HCT116 (cell line): ENCODE measurements around the gene SEC16B. TPM values are rescaled to one million over a fixed set of nuclear protein-coding genes. Genes with fewer than 3 reads are reported as not detected.

Experiments used
- ATAC-seq: fragments of 200-7000 bp; cut with Tn5 transposase; 2 replicates; pipeline ENCODE4 v1.9.1; 2020; ENCODE audit warnings: mild to moderate bottlenecking, moderate library complexity
- BruUV-seq: library from RNA; stranded (reverse); fragments of 400-500 nt; replicated peaks from 2 replicates; lab custom pipeline; 2021; lab: Mats Ljungman, UMichigan
- CTCF ChIA-PET: fragments of 300-600 bp; sonication (Branson Sonifier 250); formaldehyde crosslinking; loops from one replicate; lab custom pipeline; 2021; ENCODE audit warnings: antibody characterized with exemption; lab: Charles Lee
- POLR2A ChIA-PET: fragments of 300-600, 350-600 bp; sonication (Branson Sonifier 250); formaldehyde crosslinking; loops from one replicate; lab custom pipeline; 2021; ENCODE audit warnings: antibody characterized with exemption; lab: Charles Lee
- RAD21 ChIA-PET, 2 experiments: fragments of 300-600 bp; sonication (Branson Sonifier 250); formaldehyde crosslinking; loops; one replicate each; lab custom pipeline; 2023; ENCODE audit warnings: low total read pairs in 2 of 2; ENCODE audit not compliant: uncharacterized antibody in 2 of 2, unreplicated experiment in 2 of 2, low non-redundant PET in 1 of 2; lab: Charles Lee
- DNase-seq: peaks from one replicate; pipeline ENCODE4 v3.0.0-alpha.2; 2010; ENCODE audit warnings: low read depth, low spot score
- H2AFZ ChIP-seq: fragments of 200-600 bp; shearing (Covaris generic), sonication (generic); 2 replicates; pipeline ENCODE4 v1.6.1; 2017; ENCODE audit warnings: low read depth, mixed run types, mixed read lengths, antibody characterized with exemption, low read length; ENCODE audit not compliant: poor library complexity, severe bottlenecking
- H3K27ac ChIP-seq: 2 replicates; pipeline ENCODE4 v1.5.1; 2012; ENCODE audit warnings: low read depth, low read length
- H3K27me3 ChIP-seq: fragments of 200-600 bp; sonication (generic); 2 replicates; pipeline ENCODE4 v1.6.1; 2016; ENCODE audit warnings: mixed run types, low read length, mixed read lengths; ENCODE audit not compliant: insufficient read depth
- H3K36me3 ChIP-seq, 2 experiments: fragments of 200-500 bp in 1 of 2; fragments of 200-600 bp in 1 of 2; sonication (Bioruptor generic) in 1 of 2; sonication (generic) in 1 of 2; 2 replicates each; pipeline versions ENCODE4 v1.5.1 to v1.6.1; 2014 to 2016; ENCODE audit warnings: low read length in 2 of 2, inconsistent platforms in 1 of 2, mixed read lengths in 1 of 2, mixed run types in 1 of 2; ENCODE audit not compliant: insufficient read depth in 2 of 2, control insufficient read depth in 1 of 2
- H3K4me1 ChIP-seq, 2 experiments: fragments of 200-600 bp in 1 of 2; sonication (generic) in 1 of 2; 2 replicates each; pipeline versions ENCODE4 v1.5.1 to v1.6.1; 2012 to 2017; ENCODE audit warnings: low read length in 2 of 2, inconsistent platforms in 1 of 2, mild to moderate bottlenecking in 1 of 2, mixed read lengths in 1 of 2, mixed run types in 1 of 2, moderate library complexity in 1 of 2; ENCODE audit not compliant: insufficient read depth in 2 of 2, control insufficient read depth in 1 of 2
- H3K4me2 ChIP-seq: fragments of 200-600 bp; sonication (generic); 2 replicates; pipeline ENCODE4 v1.6.1; 2017; ENCODE audit warnings: mixed run types, low read length, mixed read lengths
- H3K4me3 ChIP-seq, 2 experiments: fragments of 200-600 bp in 1 of 2; sonication (generic) in 1 of 2; replicated peaks in 1 of 2; 2 replicates each; pipeline ENCODE4 v1.5.1; 2011 to 2016; ENCODE audit warnings: low read length in 2 of 2, control low read depth in 1 of 2, low read depth in 1 of 2, mild to moderate bottlenecking in 1 of 2, mixed read lengths in 1 of 2, mixed run types in 1 of 2
- H3K79me2 ChIP-seq: fragments of 200-600 bp; sonication (generic); 2 replicates; pipeline ENCODE4 v1.6.1; 2017; ENCODE audit warnings: mild to moderate bottlenecking, mixed run types, low read length, moderate library complexity, mixed read lengths; ENCODE audit not compliant: insufficient read depth
- H3K9ac ChIP-seq: fragments of 200-600 bp; sonication (generic); 2 replicates; pipeline ENCODE4 v1.6.1; 2016; ENCODE audit warnings: low read length, mixed read lengths
- H3K9me2 ChIP-seq: fragments of 200-600 bp; sonication (generic), shearing (Covaris generic); 2 replicates; pipeline ENCODE4 v1.6.1; 2017; ENCODE audit warnings: mixed run types, mild to moderate bottlenecking, moderate library complexity; ENCODE audit not compliant: insufficient read depth
- H3K9me3 ChIP-seq, 2 experiments: fragments of 200-500 bp in 1 of 2; fragments of 200-600 bp in 1 of 2; sonication (Bioruptor generic) in 1 of 2; sonication (generic) in 1 of 2; 2 replicates each; pipeline ENCODE4 v1.6.1; 2014 to 2017; ENCODE audit warnings: low read length in 2 of 2, mixed read lengths in 2 of 2, inconsistent platforms in 1 of 2, low read depth in 1 of 2, mild to moderate bottlenecking in 1 of 2, mixed run types in 1 of 2, moderate library complexity in 1 of 2; ENCODE audit not compliant: control insufficient read depth in 1 of 2, insufficient read depth in 1 of 2
- H4K20me1 ChIP-seq: fragments of 200-600 bp; sonication (generic), shearing (Covaris generic); 2 replicates; pipeline ENCODE4 v1.6.1; 2017; ENCODE audit warnings: mixed run types, mild to moderate bottlenecking, moderate library complexity; ENCODE audit not compliant: insufficient read depth
- CBX3 ChIP-seq: IDR thresholded peaks from 2 replicates; pipeline ENCODE4 v1.6.1; 2012; ENCODE audit warnings: low read depth
- CEBPB ChIP-seq: IDR thresholded peaks from 2 replicates; pipeline ENCODE4 v1.6.1; 2012; ENCODE audit warnings: low read depth
- CTCF ChIP-seq, 3 experiments: fragments of 200-600 bp in 1 of 3; sonication (generic) in 1 of 3; IDR thresholded peaks in 2 of 3; conservative IDR thresholded peaks in 1 of 3; 2 replicates each; pipeline ENCODE4 v1.5.1; 2012 to 2017; ENCODE audit warnings: low read depth in 2 of 3, low read length in 2 of 3, antibody characterized with exemption in 1 of 3, borderline replicate concordance in 1 of 3, control low read depth in 1 of 3, mild to moderate bottlenecking in 1 of 3, mixed read lengths in 1 of 3, mixed run types in 1 of 3, moderate library complexity in 1 of 3; ENCODE audit not compliant: insufficient read depth in 1 of 3
- EZH2phosphoT487 ChIP-seq: fragments of 200-600 bp; IDR thresholded peaks from 2 replicates; pipeline ENCODE4 v1.6.1; 2018; ENCODE audit warnings: antibody characterized with exemption, borderline replicate concordance
- JUND ChIP-seq: IDR thresholded peaks from 2 replicates; pipeline ENCODE4 v1.6.1; 2012
- MAX ChIP-seq: IDR thresholded peaks from 2 replicates; pipeline ENCODE4 v1.6.1; 2012
- POLR2A ChIP-seq: IDR thresholded peaks from 2 replicates; pipeline ENCODE4 v1.7.0; 2011; ENCODE audit warnings: borderline replicate concordance; ENCODE audit not compliant: insufficient read depth, insufficient read length; ENCODE audit errors: extremely low read depth
- SIN3A ChIP-seq: IDR thresholded peaks from 2 replicates; pipeline ENCODE4 v1.6.1; 2012; ENCODE audit warnings: low read depth
- TCF7L2 ChIP-seq: IDR thresholded peaks from 2 replicates; pipeline ENCODE4 v1.7.0; 2011; ENCODE audit warnings: borderline replicate concordance, inconsistent platforms; ENCODE audit not compliant: insufficient read depth, insufficient read length; ENCODE audit errors: extremely low read depth
- YY1 ChIP-seq: IDR thresholded peaks from 2 replicates; pipeline ENCODE4 v1.6.1; 2011; ENCODE audit warnings: low read length, low read depth, moderate library complexity, mild to moderate bottlenecking; ENCODE audit not compliant: insufficient replicate concordance; ENCODE audit errors: extremely low read depth
- intact Hi-C: fragments of 100-400 bp; cut with micrococcal nuclease; formaldehyde crosslinking; loops from 2 replicates; pipeline ENCODE4 v1.10.0; 2022
- total RNA-seq: library from RNA; stranded (reverse); gene quantifications from one replicate; pipeline ENCODE4 v1.2.1, GENCODE V29; 2021; ENCODE audit not compliant: unreplicated experiment
- TF ChIP-seq, protein P1 (sequence below): IDR thresholded peaks from 2 replicates; pipeline ENCODE4 v1.6.1; 2011; ENCODE audit warnings: mild to moderate bottlenecking, low read length, moderate library complexity; ENCODE audit not compliant: insufficient replicate concordance; ENCODE audit errors: extremely low read depth
- TF ChIP-seq, protein P2 (sequence below): IDR thresholded peaks from 2 replicates; pipeline ENCODE4 v1.6.1; 2012; ENCODE audit warnings: low read depth

The SEC16B gene
- total RNA-seq, 1 experiment from 2014 or later, result 1.2 TPM

- TF ChIP-seq YY1 (no peak), EZH2phosphoT487 (no peak), CTCF (IDR thresholded peaks at IDR 0.05 in 2 of 3, conservative IDR thresholded peaks at IDR 0.05 in 1 of 3; ENCODE audit: borderline replicate concordance in 1 of 3, insufficient read depth in 1 of 3, low read depth in 2 of 3, low read length in 2 of 3) (no peak), CBX3 (no peak), TCF7L2 (no peak), CEBPB (no peak), JUND (no peak), SIN3A (no peak), MAX (no peak), POLR2A (no peak)
- TF ChIP-seq, protein P1, sequence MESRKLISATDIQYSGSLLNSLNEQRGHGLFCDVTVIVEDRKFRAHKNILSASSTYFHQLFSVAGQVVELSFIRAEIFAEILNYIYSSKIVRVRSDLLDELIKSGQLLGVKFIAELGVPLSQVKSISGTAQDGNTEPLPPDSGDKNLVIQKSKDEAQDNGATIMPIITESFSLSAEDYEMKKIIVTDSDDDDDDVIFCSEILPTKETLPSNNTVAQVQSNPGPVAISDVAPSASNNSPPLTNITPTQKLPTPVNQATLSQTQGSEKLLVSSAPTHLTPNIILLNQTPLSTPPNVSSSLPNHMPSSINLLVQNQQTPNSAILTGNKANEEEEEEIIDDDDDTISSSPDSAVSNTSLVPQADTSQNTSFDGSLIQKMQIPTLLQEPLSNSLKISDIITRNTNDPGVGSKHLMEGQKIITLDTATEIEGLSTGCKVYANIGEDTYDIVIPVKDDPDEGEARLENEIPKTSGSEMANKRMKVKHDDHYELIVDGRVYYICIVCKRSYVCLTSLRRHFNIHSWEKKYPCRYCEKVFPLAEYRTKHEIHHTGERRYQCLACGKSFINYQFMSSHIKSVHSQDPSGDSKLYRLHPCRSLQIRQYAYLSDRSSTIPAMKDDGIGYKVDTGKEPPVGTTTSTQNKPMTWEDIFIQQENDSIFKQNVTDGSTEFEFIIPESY, result no peak
- TF ChIP-seq, protein P2, sequence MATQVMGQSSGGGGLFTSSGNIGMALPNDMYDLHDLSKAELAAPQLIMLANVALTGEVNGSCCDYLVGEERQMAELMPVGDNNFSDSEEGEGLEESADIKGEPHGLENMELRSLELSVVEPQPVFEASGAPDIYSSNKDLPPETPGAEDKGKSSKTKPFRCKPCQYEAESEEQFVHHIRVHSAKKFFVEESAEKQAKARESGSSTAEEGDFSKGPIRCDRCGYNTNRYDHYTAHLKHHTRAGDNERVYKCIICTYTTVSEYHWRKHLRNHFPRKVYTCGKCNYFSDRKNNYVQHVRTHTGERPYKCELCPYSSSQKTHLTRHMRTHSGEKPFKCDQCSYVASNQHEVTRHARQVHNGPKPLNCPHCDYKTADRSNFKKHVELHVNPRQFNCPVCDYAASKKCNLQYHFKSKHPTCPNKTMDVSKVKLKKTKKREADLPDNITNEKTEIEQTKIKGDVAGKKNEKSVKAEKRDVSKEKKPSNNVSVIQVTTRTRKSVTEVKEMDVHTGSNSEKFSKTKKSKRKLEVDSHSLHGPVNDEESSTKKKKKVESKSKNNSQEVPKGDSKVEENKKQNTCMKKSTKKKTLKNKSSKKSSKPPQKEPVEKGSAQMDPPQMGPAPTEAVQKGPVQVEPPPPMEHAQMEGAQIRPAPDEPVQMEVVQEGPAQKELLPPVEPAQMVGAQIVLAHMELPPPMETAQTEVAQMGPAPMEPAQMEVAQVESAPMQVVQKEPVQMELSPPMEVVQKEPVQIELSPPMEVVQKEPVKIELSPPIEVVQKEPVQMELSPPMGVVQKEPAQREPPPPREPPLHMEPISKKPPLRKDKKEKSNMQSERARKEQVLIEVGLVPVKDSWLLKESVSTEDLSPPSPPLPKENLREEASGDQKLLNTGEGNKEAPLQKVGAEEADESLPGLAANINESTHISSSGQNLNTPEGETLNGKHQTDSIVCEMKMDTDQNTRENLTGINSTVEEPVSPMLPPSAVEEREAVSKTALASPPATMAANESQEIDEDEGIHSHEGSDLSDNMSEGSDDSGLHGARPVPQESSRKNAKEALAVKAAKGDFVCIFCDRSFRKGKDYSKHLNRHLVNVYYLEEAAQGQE, result no peak
- TF ChIP-seq, all 23 proteins: peak for 0
- H3K27ac ChIP-seq, result no peak overlapping the region
- ChIA-PET POLR2A (no interaction called here), RAD21 (no interaction called here), CTCF (no interaction called here)
- intact Hi-C loops, result loop anchor here (2.0 kb wide), 1 partner anchor 1016 kb away; no protein-coding TSS in a partner anchor
- DNase-seq, result no peak
- peaks cover 0 to 10% of the 10 kb centered on the region in 2 experiments; a peak in 2 of 4 replicates for H3K4me1 ChIP-seq
- BruUV-seq, result no TSS peak
- H3K27me3 ChIP-seq, result peaks cover 27% of the 10 kb centered on the region
- no peak overlapping the region for H2AFZ ChIP-seq
- H3K9me2 ChIP-seq, result no peaks in the 10 kb centered on the region
- H3K4me3 ChIP-seq, result no peak overlapping the region
- H4K20me1 ChIP-seq, result no peaks in the 10 kb centered on the region
- no peak overlapping the region for H3K9ac ChIP-seq
- no peak for ATAC-seq
- H3K36me3 ChIP-seq, result no peaks in the 10 kb centered on the region
- H3K4me2 ChIP-seq, result no peak overlapping the region
- H3K79me2 ChIP-seq, result no peaks in the 10 kb centered on the region
- H3K9me3 ChIP-seq, result no peaks in the 10 kb centered on the region
Measured at GRCh38 chr1:177912991-177913390, 56.9 kb downstream of the SEC16B start.
